ENCODE measurements around the gene STK24. TPM values are rescaled to one million over a fixed set of nuclear protein-coding genes. Genes with fewer than 3 reads are reported as not detected.

The STK24 gene
- total and polyA plus RNA-seq, 10 of the 15 experiments (the other 5 are each of a cell fraction or from before 2014, with no cell fraction given) = 7.5 to 115 (median 52.9) TPM

DNA sequence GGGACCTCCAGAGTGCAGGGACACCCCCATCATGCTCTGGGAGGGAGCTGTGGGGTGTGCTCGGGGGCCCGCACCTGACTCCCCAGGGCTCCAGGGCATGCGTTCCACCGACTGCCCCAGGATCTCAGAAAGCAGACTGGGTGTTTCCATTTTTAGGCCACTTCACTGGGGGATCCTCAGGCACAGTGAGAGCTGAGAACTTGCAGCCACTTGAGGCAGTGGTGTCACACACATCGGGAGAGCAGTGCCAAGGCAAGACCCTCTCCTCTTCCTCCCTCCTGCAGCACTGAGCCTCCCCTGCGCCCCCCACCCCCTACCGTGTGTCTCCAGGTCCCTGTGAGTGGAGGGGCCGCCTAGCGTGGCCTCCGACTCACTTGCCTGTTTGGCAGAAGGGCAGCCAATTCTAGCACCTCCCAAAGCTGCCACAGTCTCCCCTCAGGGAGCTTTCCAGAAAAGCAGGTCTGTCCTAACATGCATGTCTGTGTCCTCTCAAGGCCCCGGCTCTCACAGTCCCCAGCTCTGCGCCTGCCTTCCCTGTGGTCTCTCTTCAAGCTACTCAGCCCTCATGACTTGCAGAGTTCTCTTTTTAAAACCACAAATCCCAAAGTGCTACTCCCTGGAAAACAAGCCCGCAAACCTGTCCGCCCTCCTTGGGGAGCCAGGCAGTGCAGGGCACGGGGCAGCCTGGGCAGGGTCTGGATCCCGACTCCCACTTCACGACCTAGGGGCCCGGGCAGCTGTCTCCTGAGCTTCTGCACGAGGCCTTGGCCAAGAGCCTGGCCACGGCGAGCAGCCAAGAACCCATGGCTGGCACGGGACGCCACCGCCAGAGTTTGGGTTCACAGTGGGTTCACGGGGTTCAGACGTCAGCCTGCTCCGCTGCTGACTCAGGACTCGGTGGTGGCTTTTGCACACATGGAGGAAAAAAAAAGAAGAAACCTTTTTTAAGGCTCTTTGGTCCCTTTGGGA is 94.1 kb downstream of the STK24 start (continued):
- TF ChIP-seq, protein P1, sequence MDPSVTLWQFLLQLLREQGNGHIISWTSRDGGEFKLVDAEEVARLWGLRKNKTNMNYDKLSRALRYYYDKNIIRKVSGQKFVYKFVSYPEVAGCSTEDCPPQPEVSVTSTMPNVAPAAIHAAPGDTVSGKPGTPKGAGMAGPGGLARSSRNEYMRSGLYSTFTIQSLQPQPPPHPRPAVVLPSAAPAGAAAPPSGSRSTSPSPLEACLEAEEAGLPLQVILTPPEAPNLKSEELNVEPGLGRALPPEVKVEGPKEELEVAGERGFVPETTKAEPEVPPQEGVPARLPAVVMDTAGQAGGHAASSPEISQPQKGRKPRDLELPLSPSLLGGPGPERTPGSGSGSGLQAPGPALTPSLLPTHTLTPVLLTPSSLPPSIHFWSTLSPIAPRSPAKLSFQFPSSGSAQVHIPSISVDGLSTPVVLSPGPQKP (IDR thresholded peaks at IDR 0.05; ENCODE audit: low read depth, low read length) = 0 out of 2 replicates have a peak, but pooled peaks have one; percentile 36
- TF ChIP-seq, protein P2, sequence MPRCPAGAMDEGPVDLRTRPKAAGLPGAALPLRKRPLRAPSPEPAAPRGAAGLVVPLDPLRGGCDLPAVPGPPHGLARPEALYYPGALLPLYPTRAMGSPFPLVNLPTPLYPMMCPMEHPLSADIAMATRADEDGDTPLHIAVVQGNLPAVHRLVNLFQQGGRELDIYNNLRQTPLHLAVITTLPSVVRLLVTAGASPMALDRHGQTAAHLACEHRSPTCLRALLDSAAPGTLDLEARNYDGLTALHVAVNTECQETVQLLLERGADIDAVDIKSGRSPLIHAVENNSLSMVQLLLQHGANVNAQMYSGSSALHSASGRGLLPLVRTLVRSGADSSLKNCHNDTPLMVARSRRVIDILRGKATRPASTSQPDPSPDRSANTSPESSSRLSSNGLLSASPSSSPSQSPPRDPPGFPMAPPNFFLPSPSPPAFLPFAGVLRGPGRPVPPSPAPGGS (IDR thresholded peaks at IDR 0.05; ENCODE audit: borderline replicate concordance, insufficient read depth, low read depth, low read length, poor library complexity, severe bottlenecking) = peak; percentile 66
- TF ChIP-seq PAX5 (IDR thresholded peaks at IDR 0.05; ENCODE audit: borderline replicate concordance, low read depth, low read length) (0 out of 2 replicates have a peak, but pooled peaks have one; percentile 29), NRF1 (conservative IDR thresholded peaks at IDR 0.05; ENCODE audit: low read depth, low read length) (no peak), PML (IDR thresholded peaks at IDR 0.05; ENCODE audit: low read length) (no peak), NBN (IDR thresholded peaks at IDR 0.05) (no peak), RUNX3 (IDR thresholded peaks at IDR 0.05; ENCODE audit: low read length) (peak; percentile 5; the same call in 1 of the 2 replicates), RAD21 (IDR thresholded peaks at IDR 0.05; ENCODE audit: insufficient read depth, low read depth, low read length) (peak; percentile 58)
- TF ChIP-seq, protein P3, sequence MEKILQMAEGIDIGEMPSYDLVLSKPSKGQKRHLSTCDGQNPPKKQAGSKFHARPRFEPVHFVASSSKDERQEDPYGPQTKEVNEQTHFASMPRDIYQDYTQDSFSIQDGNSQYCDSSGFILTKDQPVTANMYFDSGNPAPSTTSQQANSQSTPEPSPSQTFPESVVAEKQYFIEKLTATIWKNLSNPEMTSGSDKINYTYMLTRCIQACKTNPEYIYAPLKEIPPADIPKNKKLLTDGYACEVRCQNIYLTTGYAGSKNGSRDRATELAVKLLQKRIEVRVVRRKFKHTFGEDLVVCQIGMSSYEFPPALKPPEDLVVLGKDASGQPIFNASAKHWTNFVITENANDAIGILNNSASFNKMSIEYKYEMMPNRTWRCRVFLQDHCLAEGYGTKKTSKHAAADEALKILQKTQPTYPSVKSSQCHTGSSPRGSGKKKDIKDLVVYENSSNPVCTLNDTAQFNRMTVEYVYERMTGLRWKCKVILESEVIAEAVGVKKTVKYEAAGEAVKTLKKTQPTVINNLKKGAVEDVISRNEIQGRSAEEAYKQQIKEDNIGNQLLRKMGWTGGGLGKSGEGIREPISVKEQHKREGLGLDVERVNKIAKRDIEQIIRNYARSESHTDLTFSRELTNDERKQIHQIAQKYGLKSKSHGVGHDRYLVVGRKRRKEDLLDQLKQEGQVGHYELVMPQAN (conservative IDR thresholded peaks at IDR 0.05) = no peak
